Smooth muscle cell (in vitro differentiated cells): ENCODE data around the gene SIGLEC6. TPM values are rescaled to one million over a fixed set of nuclear protein-coding genes. Genes with fewer than 3 reads are reported as not detected.

Source experiments
- polyA plus RNA-seq: library from polyadenylated mRNA; unstranded; fragments of >200 nt; fragmentation: Nextera tagmentation; extraction: Ambion mirVana; gene quantifications from 2 replicates; pipeline ENCODE4 v1.2.1, GENCODE V29; 2016
- small RNA-seq: library from RNA; depleted of rRNA; stranded (forward); fragments of <200 nt; gene quantifications from one replicate; pipeline ENCODE3, GENCODE V24; 2014
- total RNA-seq: library from RNA; depleted of rRNA; stranded (reverse); fragments of >200 nt; gene quantifications from 2 replicates; pipeline ENCODE4 v1.2.3, GENCODE V29; 2014

Gene SIGLEC6
- total and polyA plus RNA-seq, 2 experiments from 2014 or later, result 2.0 TPM; not detected in 1

Small RNAs within 50 kb of the gene (small RNA-seq; reads per million reads assigned to genes)
- gene AC020914.3, result not detected

Other genes starting within 250 kb of the SIGLEC6 start
- gene IGLON5, start 220.0 kb downstream of the SIGLEC6 start, total RNA-seq, result 3.5 and 4.6 TPM in 2 replicates
- 3.4 and 3.8 TPM in 2 replicates for gene IGLON5, start 220.0 kb downstream of the SIGLEC6 start, polyA plus RNA-seq
- 0.63 and 2.2 TPM in 2 replicates for gene VSIG10L, start 189.5 kb downstream of the SIGLEC6 start, total RNA-seq
- gene VSIG10L, start 189.5 kb downstream of the SIGLEC6 start, polyA plus RNA-seq, result 2.5 and 4.2 TPM in 2 replicates
- 38.0 and 51.1 TPM in 2 replicates for gene ETFB, start 165.3 kb downstream of the SIGLEC6 start, total RNA-seq
- gene ETFB, start 165.3 kb downstream of the SIGLEC6 start, polyA plus RNA-seq, result 94.5 and 108 TPM in 2 replicates
- not detected in 2 replicates for gene CLDND2, start 162.7 kb downstream of the SIGLEC6 start, total RNA-seq
- gene CLDND2, start 162.7 kb downstream of the SIGLEC6 start, polyA plus RNA-seq, result 1.4 TPM in 1 of 2 replicates, not detected in the other
- gene NKG7, start 159.0 kb downstream of the SIGLEC6 start, total RNA-seq, result not detected in 2 replicates
- not detected in 2 replicates for gene NKG7, start 159.0 kb downstream of the SIGLEC6 start, polyA plus RNA-seq
- gene LIM2, start 143.7 kb downstream of the SIGLEC6 start, total RNA-seq, result not detected in 2 replicates
- not detected in 2 replicates for gene LIM2, start 143.7 kb downstream of the SIGLEC6 start, polyA plus RNA-seq
- gene C19orf84, start 141.1 kb downstream of the SIGLEC6 start, total RNA-seq, result not detected in 2 replicates
- gene C19orf84, start 141.1 kb downstream of the SIGLEC6 start, polyA plus RNA-seq, result 0.71 TPM in 1 of 2 replicates, not detected in the other
- gene SIGLEC10, start 114.0 kb downstream of the SIGLEC6 start, total RNA-seq, result not detected in 2 replicates
- gene SIGLEC10, start 114.0 kb downstream of the SIGLEC6 start, polyA plus RNA-seq, result 0.40 TPM in 1 of 2 replicates, not detected in the other
- gene SIGLEC8, start 73.2 kb downstream of the SIGLEC6 start, total RNA-seq, result not detected in 2 replicates
- not detected in 2 replicates for gene SIGLEC8, start 73.2 kb downstream of the SIGLEC6 start, polyA plus RNA-seq
- not detected in 2 replicates for gene CEACAM18, start 53.1 kb downstream of the SIGLEC6 start, total RNA-seq
- not detected in 2 replicates for gene CEACAM18, start 53.1 kb downstream of the SIGLEC6 start, polyA plus RNA-seq
- not detected in 2 replicates for gene SIGLEC12, start 29.9 kb downstream of the SIGLEC6 start, total RNA-seq
- not detected in 2 replicates for gene SIGLEC12, start 29.9 kb downstream of the SIGLEC6 start, polyA plus RNA-seq
- 3.6 and 6.9 TPM in 2 replicates for gene ZNF175, start 39.6 kb upstream of the SIGLEC6 start, total RNA-seq
- 1.1 TPM in 2 replicates for gene ZNF175, start 39.6 kb upstream of the SIGLEC6 start, polyA plus RNA-seq
- gene SIGLEC5, start 98.7 kb upstream of the SIGLEC6 start, total RNA-seq, result not detected in 2 replicates
- gene SIGLEC5, start 98.7 kb upstream of the SIGLEC6 start, polyA plus RNA-seq, result not detected in 2 replicates
- not detected in 2 replicates for gene SIGLEC14, start 115.2 kb upstream of the SIGLEC6 start, total RNA-seq
- not detected in 2 replicates for gene SIGLEC14, start 115.2 kb upstream of the SIGLEC6 start, polyA plus RNA-seq
- gene SPACA6, start 161.7 kb upstream of the SIGLEC6 start, total RNA-seq, result 3.3 and 4.1 TPM in 2 replicates
- 3.0 and 4.3 TPM in 2 replicates for gene SPACA6, start 161.7 kb upstream of the SIGLEC6 start, polyA plus RNA-seq
- gene HAS1, start 192.3 kb upstream of the SIGLEC6 start, total RNA-seq, result 0.90 and 0.94 TPM in 2 replicates
- gene HAS1, start 192.3 kb upstream of the SIGLEC6 start, polyA plus RNA-seq, result 1.5 and 1.8 TPM in 2 replicates
- not detected in 2 replicates for gene FPR1, start 220.2 kb upstream of the SIGLEC6 start, total RNA-seq
- gene FPR1, start 220.2 kb upstream of the SIGLEC6 start, polyA plus RNA-seq, result not detected in 2 replicates
- 0.13 TPM in 1 of 2 replicates, not detected in the other for gene FPR2, start 229.5 kb upstream of the SIGLEC6 start, total RNA-seq
- gene FPR2, start 229.5 kb upstream of the SIGLEC6 start, polyA plus RNA-seq, result not detected in 2 replicates